ENCODE data around the gene NTSR2. TPM values are rescaled to one million over a fixed set of nuclear protein-coding genes. Genes with fewer than 3 reads are reported as not detected.

The NTSR2 gene
- total RNA-seq, 2 donors from 2014 or later: not detected

- no peak for DNase-seq (ENCODE audit: low spot score)
- no peaks in the 10 kb centered on the region for H3K27me3 ChIP-seq
- no peak overlapping the region for H3K27ac ChIP-seq
- H3K9me3 ChIP-seq: no peaks in the 10 kb centered on the region
- no peak for TF ChIP-seq CTCF (IDR thresholded peaks at IDR 0.05)
- H3K4me1 ChIP-seq: peaks cover 0 to 5% of the 10 kb centered on the region in 2 donors
- no peaks in the 10 kb centered on the region for H3K36me3 ChIP-seq
- no peak overlapping the region for H3K4me3 ChIP-seq
Observed at GRCh38 chr2:11715987-11716652, 46.1 kb upstream of the NTSR2 start.

- no peak for DNase-seq (ENCODE audit: low spot score)
- Histone ChIP-seq H3K27me3 (no peaks in the 10 kb centered on the region), H3K27ac (no peak overlapping the region), H3K36me3 (no peaks in the 10 kb centered on the region), H3K4me3 (no peak overlapping the region), H3K4me1 (peaks cover 0 to 16% of the 10 kb centered on the region in 2 donors), H3K9me3 (no peaks in the 10 kb centered on the region)
- TF ChIP-seq CTCF (IDR thresholded peaks at IDR 0.05): no peak
Observed at GRCh38 chr2:11713815-11714214, 43.8 kb upstream of the NTSR2 start.

- H3K9me3 ChIP-seq: no peaks in the 10 kb centered on the region
Observed at GRCh38 chr2:11712866-11713265, 42.9 kb upstream of the NTSR2 start.

GRCh38 chr2:11711751-11712150 is 41.8 kb upstream of the NTSR2 start:
- H3K27ac ChIP-seq: no peak overlapping the region

More at GRCh38 chr2:11712866-11713265, 42.9 kb upstream of the NTSR2 start:
- no peak for DNase-seq (ENCODE audit: low spot score)
- Histone ChIP-seq H3K27me3 (no peaks in the 10 kb centered on the region), H3K4me3 (no peak overlapping the region), H3K36me3 (no peaks in the 10 kb centered on the region), H3K27ac (no peak overlapping the region), H3K4me1 (peaks cover 0 to 16% of the 10 kb centered on the region in 2 donors)
- TF ChIP-seq CTCF (IDR thresholded peaks at IDR 0.05): no peak

GRCh38 chr2:11711354-11711716 is 41.3 kb upstream of the NTSR2 start:
- Histone ChIP-seq H3K4me3 (no peak overlapping the region), H3K4me1 (peaks cover 0 to 16% of the 10 kb centered on the region in 2 donors), H3K27ac (no peak overlapping the region), H3K27me3 (no peaks in the 10 kb centered on the region), H3K9me3 (no peaks in the 10 kb centered on the region), H3K36me3 (no peaks in the 10 kb centered on the region)
- no peak for TF ChIP-seq CTCF (IDR thresholded peaks at IDR 0.05)
- no peak for DNase-seq (ENCODE audit: low spot score)

More at GRCh38 chr2:11711751-11712150, 41.8 kb upstream of the NTSR2 start:
- Histone ChIP-seq H3K9me3 (no peaks in the 10 kb centered on the region), H3K36me3 (no peaks in the 10 kb centered on the region), H3K27me3 (no peaks in the 10 kb centered on the region), H3K4me3 (no peak overlapping the region), H3K4me1 (peaks cover 0 to 16% of the 10 kb centered on the region in 2 donors)
- no peak for TF ChIP-seq CTCF (IDR thresholded peaks at IDR 0.05)
- no peak for DNase-seq (ENCODE audit: low spot score)
